ENCODE data around the gene CRYGN. TPM values are rescaled to one million over a fixed set of nuclear protein-coding genes. Genes with fewer than 3 reads are reported as not detected.
A peak's percentile ranks its signal among the peaks of the same experiment; 100 is the strongest.

Gene CRYGN
- total and polyA plus RNA-seq, 2 experiments from 2014 or later = 0.59 to 1.5 TPM

- Histone ChIP-seq H3K9me2 (ENCODE audit: insufficient read depth) (no peaks in the 10 kb centered on the region), H3F3A (replicated peaks; ENCODE audit: low read depth) (no peaks in the 10 kb centered on the region), H3K4me2 (no peak overlapping the region), H3K36me3 (ENCODE audit: insufficient read depth) (no peaks in the 10 kb centered on the region; the same call in 1 of the 2 replicates), H3K79me2 (replicated peaks; ENCODE audit: insufficient read depth) (no peaks in the 10 kb centered on the region), H4K20me1 (replicated peaks; ENCODE audit: insufficient read depth) (no peaks in the 10 kb centered on the region), H3K4me3 (no peak overlapping the region), H3K4me1 (ENCODE audit: insufficient read depth) (peaks cover 24% of the 10 kb centered on the region), H3K27ac (ENCODE audit: low read depth) (no peak overlapping the region), H3K27me3 (ENCODE audit: insufficient read depth) (no peaks in the 10 kb centered on the region), H2AFZ (no peak overlapping the region)
- H3K4me1 Mint-ChIP-seq = peaks cover 34% of the 10 kb centered on the region
- H3K4me3 Mint-ChIP-seq = no peak overlapping the region
- no peak for TF ChIP-seq EZH2 (IDR thresholded peaks at IDR 0.05; ENCODE audit: low read depth, unreplicated experiment)
- TF ChIP-seq CTCF (conservative IDR thresholded peaks at IDR 0.05; ENCODE audit: low read depth in 2 of 2) = peak; percentile 11 to 36; a peak in 2 of 4 replicates
- no peak overlapping the region for H3K27ac Mint-ChIP-seq
- ATAC-seq = peak; percentile 52
- DNase-seq (ENCODE audit: low spot score) = peak; percentile 56
- peaks cover 12% of the 10 kb centered on the region for H3K27me3 Mint-ChIP-seq (ENCODE audit: insufficient read depth, low read depth, poor library complexity)
- H3K9me3 Mint-ChIP-seq = no peaks in the 10 kb centered on the region
- no peaks in the 10 kb centered on the region for H3K36me3 Mint-ChIP-seq (ENCODE audit: low read depth)
Observed at GRCh38 chr7:151432658-151433521, 7.1 kb downstream of the CRYGN start.

DNA sequence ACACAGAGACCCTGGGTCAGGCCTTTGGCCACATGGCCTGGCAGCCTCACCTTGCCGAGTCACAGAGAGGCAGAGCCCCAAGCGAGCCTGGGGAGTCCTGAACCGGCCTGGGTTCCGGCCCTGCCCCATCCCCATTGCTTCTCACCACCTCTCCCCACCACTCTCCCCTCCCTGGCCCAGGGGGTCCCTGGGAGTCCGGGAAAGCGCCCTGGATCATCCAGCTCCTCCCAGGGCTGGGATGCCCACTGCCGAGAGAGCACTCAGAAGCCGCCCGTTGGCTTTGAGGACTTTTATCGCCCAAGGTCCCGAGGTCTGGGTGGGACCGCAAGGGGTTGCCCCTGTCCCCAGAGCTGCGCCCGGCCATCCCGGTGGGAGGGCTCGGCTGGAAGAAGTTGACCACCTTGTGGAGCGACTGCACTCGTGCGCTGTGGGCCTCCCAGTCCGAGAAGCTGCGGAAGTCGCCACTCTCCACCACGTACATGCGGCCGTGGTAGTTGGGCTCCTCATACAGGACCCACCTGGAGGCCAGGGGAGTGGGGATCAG, 8.1 kb downstream of the CRYGN start:
- Mint-ChIP-seq H3K27ac (no peak overlapping the region; the same call in 1 of the 2 replicates), H3K4me3 (no peak overlapping the region), H3K27me3 (ENCODE audit: insufficient read depth, low read depth, poor library complexity) (peaks cover 7% of the 10 kb centered on the region), H3K4me1 (peaks cover 32% of the 10 kb centered on the region), H3K36me3 (ENCODE audit: low read depth) (no peaks in the 10 kb centered on the region), H3K9me3 (no peaks in the 10 kb centered on the region)
- peaks cover 25% of the 10 kb centered on the region for H3K4me1 ChIP-seq (ENCODE audit: insufficient read depth)
- H3F3A ChIP-seq (replicated peaks; ENCODE audit: low read depth) = no peaks in the 10 kb centered on the region
- no peak overlapping the region for H3K4me2 ChIP-seq
- H3K4me3 ChIP-seq = no peak overlapping the region
- no peaks in the 10 kb centered on the region for H3K79me2 ChIP-seq (replicated peaks; ENCODE audit: insufficient read depth)
- H2AFZ ChIP-seq = no peak overlapping the region
- no peak overlapping the region for H3K27ac ChIP-seq (ENCODE audit: low read depth)
- H4K20me1 ChIP-seq (replicated peaks; ENCODE audit: insufficient read depth) = no peaks in the 10 kb centered on the region
- DNase-seq (ENCODE audit: low spot score) = no peak
- no peak for TF ChIP-seq CREB1 (CRISPR knock-in tag; IDR thresholded peaks at IDR 0.05; ENCODE audit: low read depth)
- no peak for TF ChIP-seq NANOG (IDR thresholded peaks at IDR 0.05; ENCODE audit: borderline replicate concordance)
- TF ChIP-seq ZNF462 (CRISPR knock-in tag; IDR thresholded peaks at IDR 0.05) = no peak
- no peak for TF ChIP-seq STAT1 (IDR thresholded peaks at IDR 0.05; ENCODE audit: unreplicated experiment)
- no peak for TF ChIP-seq ZNF331 (CRISPR knock-in tag; IDR thresholded peaks at IDR 0.05; ENCODE audit: low read depth)
- TF ChIP-seq, protein P1, sequence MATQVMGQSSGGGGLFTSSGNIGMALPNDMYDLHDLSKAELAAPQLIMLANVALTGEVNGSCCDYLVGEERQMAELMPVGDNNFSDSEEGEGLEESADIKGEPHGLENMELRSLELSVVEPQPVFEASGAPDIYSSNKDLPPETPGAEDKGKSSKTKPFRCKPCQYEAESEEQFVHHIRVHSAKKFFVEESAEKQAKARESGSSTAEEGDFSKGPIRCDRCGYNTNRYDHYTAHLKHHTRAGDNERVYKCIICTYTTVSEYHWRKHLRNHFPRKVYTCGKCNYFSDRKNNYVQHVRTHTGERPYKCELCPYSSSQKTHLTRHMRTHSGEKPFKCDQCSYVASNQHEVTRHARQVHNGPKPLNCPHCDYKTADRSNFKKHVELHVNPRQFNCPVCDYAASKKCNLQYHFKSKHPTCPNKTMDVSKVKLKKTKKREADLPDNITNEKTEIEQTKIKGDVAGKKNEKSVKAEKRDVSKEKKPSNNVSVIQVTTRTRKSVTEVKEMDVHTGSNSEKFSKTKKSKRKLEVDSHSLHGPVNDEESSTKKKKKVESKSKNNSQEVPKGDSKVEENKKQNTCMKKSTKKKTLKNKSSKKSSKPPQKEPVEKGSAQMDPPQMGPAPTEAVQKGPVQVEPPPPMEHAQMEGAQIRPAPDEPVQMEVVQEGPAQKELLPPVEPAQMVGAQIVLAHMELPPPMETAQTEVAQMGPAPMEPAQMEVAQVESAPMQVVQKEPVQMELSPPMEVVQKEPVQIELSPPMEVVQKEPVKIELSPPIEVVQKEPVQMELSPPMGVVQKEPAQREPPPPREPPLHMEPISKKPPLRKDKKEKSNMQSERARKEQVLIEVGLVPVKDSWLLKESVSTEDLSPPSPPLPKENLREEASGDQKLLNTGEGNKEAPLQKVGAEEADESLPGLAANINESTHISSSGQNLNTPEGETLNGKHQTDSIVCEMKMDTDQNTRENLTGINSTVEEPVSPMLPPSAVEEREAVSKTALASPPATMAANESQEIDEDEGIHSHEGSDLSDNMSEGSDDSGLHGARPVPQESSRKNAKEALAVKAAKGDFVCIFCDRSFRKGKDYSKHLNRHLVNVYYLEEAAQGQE (IDR thresholded peaks at IDR 0.05; ENCODE audit: unreplicated experiment) = no peak
- no peaks in the 10 kb centered on the region for H3K27me3 ChIP-seq (ENCODE audit: insufficient read depth)
- H3K36me3 ChIP-seq (ENCODE audit: insufficient read depth) = no peaks in the 10 kb centered on the region; the same call in 1 of the 2 replicates
- no peak for ATAC-seq
- H3K9me2 ChIP-seq (ENCODE audit: insufficient read depth) = no peaks in the 10 kb centered on the region

Measured in GM23338 (cell line).